Renal cortical epithelial cell (primary cell): ENCODE data around the gene BRF1. TPM values are rescaled to one million over a fixed set of nuclear protein-coding genes. Genes with fewer than 3 reads are reported as not detected.
A peak's percentile ranks its signal among the peaks of the same experiment; 100 is the strongest.
"Not testable (repeated sequence)": the region's sequence is repeated elsewhere in the genome, so short reads cannot be mapped to it uniquely, and the experiment has no call there.

Experiments used
- DNase-seq: peaks from one replicate; pipeline ENCODE4 v3.0.0-alpha.2; 2011; ENCODE audit warnings: low read depth
- total RNA-seq: library from RNA; depleted of rRNA; stranded (reverse); fragments of >200 nt; gene quantifications from 2 replicates; pipeline ENCODE4 v1.2.3, GENCODE V29; 2014

Gene BRF1
- total RNA-seq, 1 donor from 2014 or later = 47.9 TPM

DNA sequence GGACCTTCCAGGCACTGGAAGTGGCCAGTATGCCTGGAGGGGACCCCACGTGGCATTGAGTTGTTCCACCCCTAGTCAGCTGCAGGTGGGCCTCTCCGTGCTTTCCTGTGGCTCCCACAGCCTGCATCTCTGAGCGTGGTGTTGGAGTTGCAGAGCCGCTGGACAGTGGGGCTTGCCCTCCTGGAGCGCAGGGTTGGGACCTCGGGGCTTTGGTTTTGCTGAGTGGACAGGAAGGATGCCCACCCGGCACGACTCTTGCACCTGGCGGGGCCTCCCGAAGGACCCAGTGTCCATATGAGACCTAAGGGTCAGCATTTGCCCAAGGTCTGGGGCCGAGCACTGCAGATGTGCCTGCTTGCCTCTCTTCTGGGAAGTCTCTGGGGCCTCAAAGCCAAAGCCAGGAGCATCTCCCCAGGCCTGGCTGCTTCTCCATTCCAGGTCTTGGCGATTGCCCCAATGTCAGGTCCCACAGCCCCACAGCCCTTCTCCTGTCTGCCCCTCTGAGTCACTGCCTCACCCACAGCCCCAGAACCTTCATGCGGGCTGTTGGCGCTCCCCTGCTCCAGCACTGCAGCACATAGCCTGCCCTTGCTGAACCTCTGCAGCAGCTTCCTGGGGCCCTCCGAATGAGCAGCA, 15.3 kb upstream of the BRF1 start:
- no peak for DNase-seq

DNA sequence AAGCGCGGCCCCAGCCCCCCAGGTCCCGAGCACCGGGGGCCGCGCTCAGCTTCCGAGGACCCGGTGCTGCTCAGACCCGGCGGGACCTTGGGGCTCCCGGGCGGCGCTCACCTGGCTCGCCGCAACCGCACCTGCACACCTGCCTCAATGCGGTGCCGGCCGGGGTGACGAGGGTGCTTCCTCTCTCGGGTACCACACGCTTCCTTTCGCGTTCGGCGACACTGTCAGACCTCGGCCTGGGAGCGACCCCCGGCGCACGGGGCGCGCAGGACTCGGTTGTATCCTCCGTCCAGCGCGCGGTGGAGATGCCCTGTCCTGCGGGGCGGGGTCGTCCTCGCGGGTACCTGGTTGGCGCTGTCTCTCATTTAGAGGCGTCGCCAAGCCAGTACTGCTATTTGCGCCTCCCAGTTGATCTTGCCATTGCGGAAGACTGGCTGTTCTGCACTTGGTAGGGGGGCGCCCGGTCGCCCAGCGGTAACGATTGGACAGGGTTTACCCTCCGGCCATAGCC, 14.5 kb upstream of the BRF1 start:
- DNase-seq = peak; percentile 10

DNA sequence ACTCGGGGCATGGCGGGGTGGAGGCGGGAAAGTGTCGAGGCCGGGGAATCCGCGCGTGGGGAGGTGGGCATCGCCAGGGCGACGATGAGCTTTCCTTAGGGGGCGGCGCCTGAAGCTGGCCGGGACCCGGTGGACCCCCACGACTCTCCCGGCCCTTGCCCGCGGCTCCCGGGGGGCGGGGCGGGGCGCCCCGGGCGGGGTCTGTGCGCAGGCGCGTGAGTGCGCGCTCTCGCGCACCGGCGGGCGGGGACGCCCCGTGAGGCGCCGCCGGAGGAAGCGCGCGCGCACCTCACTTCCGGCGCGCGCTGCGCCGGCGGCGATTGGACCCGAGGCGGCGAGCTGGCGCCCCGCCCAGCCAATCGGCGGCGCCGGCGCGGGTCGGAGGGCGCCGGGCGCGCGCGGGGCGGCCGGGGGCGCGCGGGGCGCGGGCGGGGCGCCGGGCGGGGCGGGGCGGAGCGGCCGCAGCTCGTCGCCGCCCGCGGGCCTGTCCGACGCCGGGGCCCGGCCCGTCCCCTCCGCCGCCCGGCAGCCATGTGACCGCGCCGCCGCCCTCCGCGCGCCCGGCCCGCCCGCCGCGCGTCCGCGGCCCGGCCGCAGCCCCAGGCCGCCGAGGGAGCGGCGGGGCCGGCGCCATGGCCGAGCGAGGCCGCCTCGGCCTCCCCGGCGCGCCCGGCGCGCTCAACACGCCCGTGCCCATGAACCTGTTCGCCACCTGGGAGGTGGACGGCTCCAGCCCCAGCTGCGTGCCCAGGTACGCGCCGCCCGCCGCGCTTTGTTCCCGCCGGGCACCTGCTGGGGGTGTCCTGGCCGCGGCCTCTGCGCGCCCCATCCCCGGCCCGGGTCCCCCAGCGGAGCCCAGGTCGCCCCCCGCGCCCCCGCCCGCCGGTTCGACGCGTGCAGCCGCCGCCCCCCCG, 13.7 kb upstream of the BRF1 start, which contains the start of gene PACS2:
TSS of gene PACS2 (plus strand) at position 462 of the 914 bp plus-strand sequence. CDS start at position 633, 171 bp downstream.
- peak; percentile 24 for DNase-seq

DNA sequence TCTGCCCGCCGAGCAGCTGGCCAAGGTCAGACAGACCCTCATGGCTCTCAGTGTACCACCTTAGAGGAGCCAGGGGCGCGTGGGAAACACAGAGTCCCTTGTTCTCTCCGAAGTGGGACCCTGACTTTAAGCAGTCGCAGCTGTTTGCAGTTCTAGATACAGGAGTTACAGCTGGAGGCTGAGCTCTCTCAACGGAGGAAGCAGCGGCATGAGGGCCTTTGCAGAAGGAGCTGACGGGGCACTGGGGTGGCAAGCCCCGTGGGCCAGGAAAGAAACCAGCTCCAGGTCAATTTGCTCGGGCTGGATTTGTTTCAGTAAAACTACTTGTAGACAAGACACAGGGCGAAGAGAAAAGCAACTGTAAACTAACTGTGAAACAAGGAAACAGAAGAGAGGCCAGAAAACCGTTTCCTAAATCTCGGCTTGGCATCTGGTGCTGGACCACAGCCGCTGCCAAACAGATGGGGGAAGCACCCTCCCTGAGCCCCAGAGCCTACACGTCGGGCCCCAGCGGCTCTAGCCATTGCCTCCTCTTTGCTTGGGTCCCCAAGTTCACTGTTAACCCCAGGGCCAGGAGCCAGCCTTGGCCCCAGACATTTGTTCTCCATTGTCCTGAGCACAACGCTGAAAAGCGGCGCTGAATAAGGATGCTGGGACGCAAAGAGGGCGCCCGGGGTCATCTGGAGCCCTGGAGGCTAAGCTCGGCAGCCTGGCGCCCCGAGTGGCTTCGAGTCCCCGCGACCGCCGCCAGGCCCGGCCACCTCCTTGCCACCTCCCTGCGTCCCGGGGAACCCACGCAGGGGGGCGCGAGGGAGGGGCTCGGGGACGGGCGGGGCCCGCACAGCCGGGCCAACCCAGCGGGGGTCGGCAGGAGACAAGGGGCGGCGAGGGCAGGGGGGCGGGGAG, 12.8 kb upstream of the BRF1 start:
- DNase-seq = no peak

DNA sequence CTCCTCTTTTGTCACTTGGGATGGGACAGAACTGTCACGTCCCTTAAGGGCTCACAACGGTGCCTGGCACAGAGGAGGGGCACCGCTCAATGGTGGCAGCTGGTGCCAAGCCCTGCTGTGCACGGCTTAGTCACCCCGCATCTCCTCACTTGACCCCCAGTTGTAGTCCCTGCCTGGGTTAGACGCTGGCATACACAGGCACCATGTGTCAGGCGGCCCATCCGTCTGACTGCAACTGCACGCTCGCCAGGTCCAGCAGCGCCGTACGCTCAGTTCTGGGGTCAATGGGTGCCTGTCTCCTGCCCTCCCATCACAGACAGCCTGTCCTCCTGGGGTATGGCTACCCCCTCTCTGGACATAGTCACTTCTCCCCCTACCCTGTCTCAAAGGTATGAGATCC, 12.2 kb upstream of the BRF1 start:
- DNase-seq = no peak

DNA sequence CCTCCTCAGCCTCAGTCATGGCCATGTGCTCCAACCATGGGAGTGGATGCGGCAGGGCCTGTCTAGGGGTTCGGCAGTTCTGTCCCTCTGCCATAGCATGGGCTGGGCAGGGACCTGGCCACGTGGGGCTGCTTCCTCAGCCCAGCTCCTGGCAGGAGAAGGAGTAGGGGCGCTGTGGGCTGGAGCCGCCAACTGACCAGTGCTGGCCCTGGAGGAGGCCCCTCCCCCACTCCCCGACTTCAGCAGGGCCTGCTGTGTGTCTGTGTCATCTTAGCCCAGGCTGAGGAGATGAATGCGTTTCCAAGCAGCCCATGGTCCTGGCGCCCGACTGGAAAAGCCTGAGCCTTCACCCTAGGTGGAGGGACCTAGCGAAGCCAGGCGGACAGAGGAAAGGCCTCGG, 11.0 kb upstream of the BRF1 start:
- no peak for DNase-seq

DNA sequence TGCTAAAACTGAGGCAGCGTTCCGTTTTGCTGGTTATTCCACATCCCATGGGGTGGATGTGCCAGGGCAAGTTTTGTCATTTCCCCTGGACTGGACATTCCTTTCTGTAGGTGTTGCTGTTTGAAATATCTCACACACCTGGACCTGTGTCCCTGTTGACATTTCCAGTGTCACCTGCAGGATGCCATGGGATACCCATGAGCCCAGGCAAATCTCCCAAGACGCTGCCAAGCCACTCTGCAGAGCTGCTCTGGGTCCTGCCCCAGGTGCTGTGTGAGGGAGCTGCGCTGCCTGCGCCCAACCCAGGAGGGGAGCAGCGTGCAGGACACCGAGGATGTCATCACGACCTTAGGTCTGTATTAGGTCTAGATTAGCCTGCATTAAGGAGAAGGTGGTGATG, 8.6 kb upstream of the BRF1 start:
- no peak for DNase-seq

DNA sequence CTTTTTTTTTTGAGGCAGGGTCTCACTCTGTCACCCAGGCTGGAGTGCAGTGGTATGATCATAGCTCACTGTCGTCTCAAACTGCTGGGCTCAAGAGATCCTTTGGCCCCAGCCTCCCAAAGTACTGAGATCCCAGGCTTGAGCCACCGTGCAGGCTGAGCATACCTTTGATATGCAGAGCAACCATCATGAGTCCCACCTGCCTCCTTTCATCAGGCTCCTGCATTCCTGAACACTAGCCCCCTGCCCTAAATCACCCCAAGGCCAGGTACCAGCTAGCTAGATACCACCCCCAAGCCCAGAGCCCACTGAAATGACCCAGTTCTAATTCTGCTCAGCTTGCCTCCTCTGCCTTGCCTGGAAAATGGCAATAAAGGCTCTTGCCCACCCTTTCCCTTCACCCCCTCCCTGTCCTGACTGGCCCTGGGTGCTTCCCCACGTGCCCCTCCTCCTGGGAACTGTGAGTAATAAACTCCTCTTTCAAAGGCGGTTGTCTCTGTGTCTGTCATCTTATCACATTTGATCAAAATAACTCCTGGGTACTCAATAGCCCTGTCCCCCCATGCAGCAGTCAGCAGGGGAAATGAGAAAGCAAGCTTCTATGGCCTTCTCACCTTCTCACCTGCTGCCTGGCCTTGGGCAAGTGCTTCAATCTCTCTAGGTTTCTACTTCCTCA, 6.4 kb upstream of the BRF1 start:
- DNase-seq = no peak

DNA sequence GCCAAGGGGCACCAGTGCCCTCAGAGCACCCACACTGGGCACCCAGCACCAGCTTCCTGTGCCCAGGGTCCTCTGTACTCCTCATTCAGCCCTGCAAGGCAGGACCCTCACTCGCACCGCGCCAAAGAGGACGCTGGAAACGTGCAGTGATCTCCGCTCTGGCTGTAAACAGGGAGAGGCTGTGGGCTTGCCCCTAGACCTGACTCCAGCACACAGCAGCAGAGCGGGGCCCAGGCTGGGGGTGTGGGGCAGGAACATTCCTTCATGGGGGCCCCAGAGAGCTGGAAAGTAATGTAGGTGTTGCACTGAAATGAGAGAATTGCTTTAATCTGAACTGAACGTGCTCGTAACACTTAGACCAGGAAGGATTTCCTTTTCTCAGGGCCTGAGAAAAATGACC, 5.0 kb upstream of the BRF1 start:
- no peak for DNase-seq

DNA sequence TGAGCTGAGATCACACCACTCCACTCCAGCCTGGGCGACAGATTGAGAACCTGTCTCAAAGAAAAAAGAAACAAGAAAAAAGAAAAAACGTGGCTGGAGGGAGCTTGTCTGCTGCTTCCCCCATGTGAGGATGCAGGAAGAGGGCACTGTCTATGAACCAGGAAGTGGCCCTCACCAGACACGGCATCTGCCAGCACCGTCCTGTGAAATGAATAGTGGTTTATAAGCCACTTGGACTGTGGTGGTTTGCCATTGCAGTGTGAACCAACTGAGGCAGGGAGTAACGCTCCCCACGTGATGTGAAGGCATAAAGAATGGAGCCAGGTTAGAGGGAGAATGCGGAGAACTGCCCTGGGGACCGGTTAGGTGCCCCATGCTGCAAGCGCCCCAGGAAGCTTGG, 4.5 kb upstream of the BRF1 start:
- DNase-seq = no peak

DNA sequence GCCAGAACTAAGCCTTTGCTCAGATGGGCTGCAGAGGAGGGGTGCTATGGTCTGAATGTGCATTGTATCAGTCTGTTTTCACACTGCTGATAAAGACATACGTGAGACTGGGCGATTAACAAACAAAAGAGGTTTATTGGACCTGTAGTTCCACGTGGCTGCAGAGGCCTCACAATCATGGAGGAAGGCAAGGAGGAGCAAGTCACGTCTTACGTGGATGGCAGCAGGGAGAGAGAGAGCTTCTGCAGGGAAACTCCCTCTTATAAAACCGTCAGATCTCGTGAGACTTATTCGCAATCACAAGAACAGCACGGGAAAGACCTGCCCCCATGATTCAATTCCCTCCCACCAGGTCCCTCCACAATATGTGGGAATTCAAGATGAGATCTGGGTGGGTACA, 3.8 kb upstream of the BRF1 start:
- no peak for DNase-seq

DNA sequence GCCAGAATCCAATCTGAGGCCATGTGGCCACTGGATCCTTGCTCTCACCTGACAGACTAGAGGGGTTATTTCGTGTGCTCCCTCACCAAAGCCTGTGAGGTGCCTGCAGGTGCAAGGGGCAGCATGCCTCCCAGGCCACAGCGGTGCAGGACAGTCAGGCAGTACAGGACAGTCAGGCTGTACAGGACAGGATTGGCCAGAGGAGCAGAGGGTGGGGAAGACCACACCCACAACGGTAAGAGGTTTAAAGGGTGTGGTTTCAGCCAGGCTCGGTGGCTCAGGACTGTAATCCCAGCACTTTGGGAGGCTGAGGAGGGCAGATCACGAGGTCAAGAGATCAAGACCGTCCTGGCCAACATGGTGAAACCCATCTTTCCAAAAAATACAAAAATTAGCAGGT, 3.1 kb upstream of the BRF1 start:
- no peak for DNase-seq

DNA sequence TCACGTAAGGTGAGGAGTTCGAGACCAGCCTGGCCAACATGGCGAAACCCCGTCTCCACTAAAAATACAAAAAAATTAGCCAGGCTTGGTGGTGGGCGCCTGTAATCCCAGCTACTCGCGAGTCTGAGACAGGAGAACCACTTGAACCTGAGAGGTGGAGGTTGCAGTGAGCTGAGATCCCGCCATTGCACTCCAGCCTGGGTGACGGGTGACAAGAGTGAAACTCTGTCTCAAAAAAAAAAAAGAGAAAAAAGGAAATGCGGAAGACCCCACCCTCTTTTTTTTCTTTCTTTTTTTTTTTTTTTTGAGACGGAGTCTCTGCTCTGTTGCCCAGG, 1.1 kb upstream of the BRF1 start:
- DNase-seq = not testable (repeated sequence)

DNA sequence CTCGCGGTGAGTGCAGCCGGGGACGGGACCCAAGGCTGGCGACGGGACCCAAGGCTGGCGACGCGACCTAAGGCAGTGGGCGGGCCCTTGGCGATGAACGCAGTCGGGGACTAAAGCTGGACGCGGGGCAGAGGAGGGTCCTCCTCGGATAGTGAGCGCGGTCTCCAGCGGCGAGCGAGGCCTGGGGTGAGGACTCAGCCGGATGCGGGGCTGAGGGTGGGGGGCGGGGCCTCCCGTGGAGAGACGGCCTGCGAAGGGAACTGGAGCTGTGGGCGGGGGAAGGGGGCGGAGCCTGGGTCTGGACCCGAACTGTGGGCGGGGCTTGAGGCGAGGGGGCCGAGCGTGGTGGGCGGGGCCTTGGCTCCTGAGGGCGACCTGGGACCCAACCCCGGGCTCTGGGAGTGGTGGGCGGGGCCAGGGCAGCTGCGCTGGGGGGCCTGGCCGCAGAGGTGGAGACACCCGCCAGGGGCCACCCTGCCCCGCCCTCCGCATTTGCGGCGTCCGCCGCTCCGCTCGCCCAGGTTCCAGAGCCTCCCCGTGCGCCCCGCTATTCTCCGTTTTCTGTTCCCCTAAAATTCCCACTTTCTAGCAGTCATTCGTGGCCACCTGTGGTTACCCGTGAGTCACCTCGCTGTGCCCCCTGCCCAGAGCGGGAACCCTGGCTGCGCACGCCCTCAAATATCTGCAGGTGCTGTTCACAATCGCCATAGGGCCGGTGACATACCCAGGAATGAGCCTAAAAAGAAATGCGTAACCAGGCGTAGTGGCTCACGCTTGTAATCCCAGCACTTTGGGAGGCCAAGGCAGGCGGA, 508 bp upstream of the BRF1 start:
- peak; percentile 83 for DNase-seq

DNA sequence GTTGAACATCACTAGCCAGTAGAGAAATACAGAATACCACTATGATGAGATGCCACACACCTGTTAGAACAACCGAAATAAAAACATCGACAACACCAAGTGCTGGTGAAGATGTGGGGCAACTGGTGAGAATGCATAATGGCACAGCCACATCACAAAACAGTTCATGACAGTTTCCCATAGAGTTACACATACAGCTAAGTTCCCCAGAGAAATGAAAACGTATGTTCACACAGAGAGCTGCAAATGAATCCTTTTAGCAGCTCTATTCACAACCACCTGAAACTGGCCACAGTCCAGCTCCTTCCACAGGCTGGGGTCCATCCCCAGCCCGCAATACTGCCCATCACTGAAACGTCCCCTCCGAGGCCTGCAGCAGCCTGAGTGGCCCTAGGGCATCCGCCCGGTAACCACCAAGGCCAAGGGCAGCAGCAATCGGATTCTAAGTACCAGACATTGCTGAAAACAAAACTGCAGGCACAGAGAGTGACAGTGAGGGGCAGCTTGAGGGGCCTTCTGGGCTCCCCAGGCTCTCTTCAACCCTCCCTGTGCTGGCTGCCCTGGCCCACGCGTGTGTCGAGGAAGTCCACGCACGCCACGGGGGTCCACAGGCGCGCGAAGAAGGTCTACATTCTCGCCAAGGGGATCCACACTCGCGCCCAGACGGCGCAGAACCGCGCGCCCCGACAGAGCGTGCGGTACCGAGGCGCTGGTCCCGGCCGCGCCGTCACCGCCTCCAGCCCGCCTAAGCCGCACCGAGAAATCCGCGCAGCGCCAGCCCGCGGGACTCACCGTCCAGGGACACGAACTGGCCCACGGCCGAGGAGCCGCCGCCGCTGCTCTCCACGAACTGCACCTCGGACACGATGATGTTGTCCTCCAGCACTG, 903 bp downstream of the BRF1 start:
- no peak for DNase-seq

DNA sequence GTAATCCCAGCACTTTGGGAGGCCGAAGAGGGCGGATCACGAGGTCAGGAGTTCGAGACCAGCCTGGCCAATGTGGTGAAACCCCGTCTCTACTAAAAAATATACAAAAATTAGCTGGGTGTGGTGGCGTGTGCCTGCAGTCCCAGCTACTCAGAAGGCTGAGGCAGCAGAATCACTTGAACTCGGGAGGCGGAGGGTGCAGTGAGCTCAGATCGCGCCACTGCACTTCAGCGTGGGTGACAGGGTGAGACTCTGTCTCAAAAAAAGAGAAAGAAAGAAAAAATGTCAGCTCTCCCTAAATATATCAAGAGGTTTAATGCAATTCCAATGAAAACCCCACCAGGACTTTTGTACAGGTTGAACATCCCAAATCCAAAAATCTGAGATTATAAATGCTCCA, 3.5 kb downstream of the BRF1 start:
- not testable (repeated sequence) for DNase-seq

DNA sequence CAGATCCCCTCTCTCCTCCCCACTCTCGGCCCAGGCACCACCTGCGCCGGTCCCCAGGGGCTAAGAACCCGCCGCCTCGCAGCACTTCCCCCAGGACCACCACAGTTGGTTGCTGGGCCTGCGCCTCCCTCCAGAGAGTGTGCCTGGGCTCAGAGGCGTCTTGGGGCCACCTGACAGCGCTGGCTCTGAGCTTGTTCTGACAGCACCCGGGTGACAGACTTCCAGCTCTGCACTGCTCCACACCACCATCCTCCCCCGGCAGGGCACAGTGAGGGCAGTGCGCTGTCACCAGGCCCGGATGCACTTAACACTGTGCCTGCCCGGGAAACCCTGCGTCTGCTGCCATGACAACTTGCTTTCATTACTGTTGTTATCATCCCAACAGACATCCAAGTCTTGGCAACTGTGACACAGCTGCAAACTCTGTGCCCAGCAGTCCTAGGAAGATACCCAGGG, 6.6 kb downstream of the BRF1 start:
- DNase-seq = no peak

DNA sequence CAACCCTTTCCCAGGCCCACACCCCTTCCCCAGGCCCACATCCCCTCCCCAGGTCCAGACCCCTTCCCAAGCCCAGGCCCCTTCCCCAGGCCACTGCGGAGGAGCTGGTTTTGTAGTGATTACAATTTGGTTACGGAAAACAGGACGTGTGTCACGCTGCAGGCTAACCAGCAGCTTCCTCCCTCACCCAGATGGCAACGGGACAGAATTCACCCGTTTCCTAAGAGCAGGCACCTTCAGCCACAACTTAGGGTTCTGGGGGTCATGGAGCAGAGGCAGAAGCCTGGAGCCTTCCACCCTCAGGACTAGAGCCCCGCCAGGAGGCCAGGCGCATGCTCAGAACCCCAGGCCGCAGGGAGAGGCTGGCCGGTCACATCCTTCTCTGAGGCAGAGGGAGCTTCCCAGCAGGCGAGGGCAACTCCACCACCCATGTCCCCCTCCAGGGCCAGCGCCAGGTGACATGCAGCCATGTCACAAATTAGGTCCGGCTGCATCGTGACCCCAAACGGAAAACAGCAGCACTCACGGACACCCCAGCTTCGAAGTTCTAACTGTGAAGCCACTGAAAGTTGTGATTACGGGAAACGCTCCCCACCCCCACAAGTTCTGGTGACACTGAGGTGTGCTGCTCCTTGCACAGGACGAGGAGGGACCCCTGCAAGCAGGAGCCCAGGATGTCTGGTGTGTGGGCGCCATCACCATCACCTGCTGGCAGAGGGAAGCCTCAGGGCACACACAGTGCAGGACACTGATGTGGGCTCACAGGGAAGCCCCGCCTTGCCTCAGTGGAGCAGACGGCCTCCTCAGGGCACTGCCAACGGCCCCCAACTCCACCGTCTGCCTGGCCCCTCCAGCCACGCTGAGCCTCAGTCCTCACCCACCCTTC, 7.7 kb downstream of the BRF1 start:
- DNase-seq = no peak
